Measurements from ENCODE around the gene TOGARAM2. TPM values are rescaled to one million over a fixed set of nuclear protein-coding genes. Genes with fewer than 3 reads are reported as not detected.

TOGARAM2 gene
- total RNA-seq, 2 experiments from 2014 or later, result 2.3 to 2.7 TPM

- ChIA-PET POLR2A (no interaction called here), CTCF (no interaction called here)
- no peak for ATAC-seq
- H3K27me3 Mint-ChIP-seq, result no peaks in the 10 kb centered on the region
- no peaks in the 10 kb centered on the region for H3K36me3 Mint-ChIP-seq (ENCODE audit: low read depth)
- DNase-seq, result no peak
- H3K27ac Mint-ChIP-seq, result no peak overlapping the region
- intact Hi-C loops (cut with micrococcal nuclease), result no loop called here
- no peak for TF ChIP-seq CTCF (IDR thresholded peaks at IDR 0.05)
- H3K4me3 Mint-ChIP-seq, result no peak overlapping the region
- no peaks in the 10 kb centered on the region for H3K9me3 Mint-ChIP-seq
- H3K4me1 Mint-ChIP-seq (ENCODE audit: low read depth), result no peaks in the 10 kb centered on the region
These were observed 9.3 kb downstream of the TOGARAM2 start for GRCh38 chr2:28990445-28990844.

- DNase-seq (no peak), ATAC-seq (no peak)
- no peaks in the 10 kb centered on the region for H3K27me3 Mint-ChIP-seq
- H3K27ac Mint-ChIP-seq, result no peak overlapping the region
- TF ChIP-seq CTCF (IDR thresholded peaks at IDR 0.05), result no peak
- ChIA-PET CTCF (no interaction called here), POLR2A (no interaction called here)
- H3K36me3 Mint-ChIP-seq (ENCODE audit: low read depth), result no peaks in the 10 kb centered on the region
- H3K9me3 Mint-ChIP-seq, result no peaks in the 10 kb centered on the region
- intact Hi-C loops (cut with micrococcal nuclease), result no loop called here
- no peak overlapping the region for H3K4me3 Mint-ChIP-seq
- H3K4me1 Mint-ChIP-seq (ENCODE audit: low read depth), result no peaks in the 10 kb centered on the region
These were observed 9.9 kb downstream of the TOGARAM2 start for GRCh38 chr2:28991021-28991420.

GRCh38 chr2:28991460-28991859 is 10.4 kb downstream of the TOGARAM2 start:
- no peak overlapping the region for H3K27ac Mint-ChIP-seq
- ATAC-seq, result no peak
- no peak for TF ChIP-seq CTCF (IDR thresholded peaks at IDR 0.05)
- H3K9me3 Mint-ChIP-seq, result no peaks in the 10 kb centered on the region
- no peak for DNase-seq
- intact Hi-C loops (cut with micrococcal nuclease), result no loop called here
- no peaks in the 10 kb centered on the region for H3K4me1 Mint-ChIP-seq (ENCODE audit: low read depth)
- POLR2A ChIA-PET, result no interaction called here
- H3K4me3 Mint-ChIP-seq, result no peak overlapping the region
- H3K27me3 Mint-ChIP-seq, result no peaks in the 10 kb centered on the region
- CTCF ChIA-PET, result no interaction called here
- no peaks in the 10 kb centered on the region for H3K36me3 Mint-ChIP-seq (ENCODE audit: low read depth)

- no peak for TF ChIP-seq CTCF (IDR thresholded peaks at IDR 0.05)
- ChIA-PET CTCF (no interaction called here), POLR2A (interaction anchor here (0.6 to 1.1 kb wide), 2 partner anchors 50 to 216 kb away, joined by 3 read pairs; no protein-coding TSS in a partner anchor)
These were observed 12.3 kb downstream of the TOGARAM2 start for GRCh38 chr2:28993206-28993960.

GRCh38 chr2:28994074-28994473 is 13.0 kb downstream of the TOGARAM2 start:
- ChIA-PET CTCF (no interaction called here), POLR2A (interaction anchor here (0.6 kb wide), 1 partner anchor 51 kb away, joined by 3 read pairs; no protein-coding TSS in a partner anchor)
- TF ChIP-seq CTCF (IDR thresholded peaks at IDR 0.05), result no peak
- intact Hi-C loops (cut with micrococcal nuclease), result no loop called here
- Mint-ChIP-seq H3K27me3 (no peaks in the 10 kb centered on the region), H3K27ac (no peak overlapping the region), H3K36me3 (ENCODE audit: low read depth) (no peaks in the 10 kb centered on the region), H3K9me3 (no peaks in the 10 kb centered on the region), H3K4me1 (ENCODE audit: low read depth) (no peaks in the 10 kb centered on the region), H3K4me3 (no peak overlapping the region)
- DNase-seq (no peak), ATAC-seq (no peak)

More at GRCh38 chr2:28993206-28993960, 12.3 kb downstream of the TOGARAM2 start:
- Mint-ChIP-seq H3K36me3 (ENCODE audit: low read depth) (no peaks in the 10 kb centered on the region), H3K27ac (no peak overlapping the region), H3K4me3 (no peak overlapping the region), H3K27me3 (no peaks in the 10 kb centered on the region), H3K9me3 (no peaks in the 10 kb centered on the region), H3K4me1 (ENCODE audit: low read depth) (no peaks in the 10 kb centered on the region)
- ATAC-seq (no peak), DNase-seq (no peak)
- intact Hi-C loops (cut with micrococcal nuclease), result no loop called here

Data from activated CD8-positive, alpha-beta T cell treated with anti-CD3 and anti-CD28 coated beads for 36 hours (primary cell).